ENCODE measurements around the gene LRIG3. TPM values are rescaled to one million over a fixed set of nuclear protein-coding genes. Genes with fewer than 3 reads are reported as not detected.

Gene LRIG3
- total and polyA plus RNA-seq, 3 donors from 2014 or later: 7.1 to 68.1 (median 18.0) TPM

DNA sequence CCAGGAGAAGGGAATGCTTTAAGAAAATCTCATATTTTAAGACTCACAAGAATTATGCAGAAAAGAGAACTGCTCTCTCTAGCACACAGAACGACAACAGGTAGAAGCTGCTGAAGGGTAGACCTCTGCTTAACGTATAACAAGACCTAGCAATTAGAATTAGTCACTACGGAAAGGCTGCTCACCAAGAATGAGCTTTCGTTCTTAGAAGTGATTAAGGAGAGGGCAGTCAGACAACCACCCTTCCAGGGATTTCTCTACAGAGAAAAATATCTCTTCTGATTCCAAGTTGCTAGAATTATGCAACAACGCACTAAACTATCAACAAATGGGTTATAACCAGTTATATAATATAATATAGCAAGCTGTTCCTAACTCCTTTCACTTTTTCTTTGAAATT, 18.6 kb downstream of the LRIG3 start:
- TF ChIP-seq, protein P1, sequence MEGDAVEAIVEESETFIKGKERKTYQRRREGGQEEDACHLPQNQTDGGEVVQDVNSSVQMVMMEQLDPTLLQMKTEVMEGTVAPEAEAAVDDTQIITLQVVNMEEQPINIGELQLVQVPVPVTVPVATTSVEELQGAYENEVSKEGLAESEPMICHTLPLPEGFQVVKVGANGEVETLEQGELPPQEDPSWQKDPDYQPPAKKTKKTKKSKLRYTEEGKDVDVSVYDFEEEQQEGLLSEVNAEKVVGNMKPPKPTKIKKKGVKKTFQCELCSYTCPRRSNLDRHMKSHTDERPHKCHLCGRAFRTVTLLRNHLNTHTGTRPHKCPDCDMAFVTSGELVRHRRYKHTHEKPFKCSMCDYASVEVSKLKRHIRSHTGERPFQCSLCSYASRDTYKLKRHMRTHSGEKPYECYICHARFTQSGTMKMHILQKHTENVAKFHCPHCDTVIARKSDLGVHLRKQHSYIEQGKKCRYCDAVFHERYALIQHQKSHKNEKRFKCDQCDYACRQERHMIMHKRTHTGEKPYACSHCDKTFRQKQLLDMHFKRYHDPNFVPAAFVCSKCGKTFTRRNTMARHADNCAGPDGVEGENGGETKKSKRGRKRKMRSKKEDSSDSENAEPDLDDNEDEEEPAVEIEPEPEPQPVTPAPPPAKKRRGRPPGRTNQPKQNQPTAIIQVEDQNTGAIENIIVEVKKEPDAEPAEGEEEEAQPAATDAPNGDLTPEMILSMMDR (IDR thresholded peaks at IDR 0.05): no peak
- no peak for TF ChIP-seq POLR2A (IDR thresholded peaks at IDR 0.05)
- Histone ChIP-seq H3K27ac (no peak overlapping the region), H3K27me3 (no peaks in the 10 kb centered on the region), H3K36me3 (ENCODE audit: low read depth, missing control alignments) (no peaks in the 10 kb centered on the region), H3K4me3 (no peak overlapping the region), H3K4me1 (no peaks in the 10 kb centered on the region), H3K9me3 (no peaks in the 10 kb centered on the region)
- no peak for DNase-seq
- WGBS, 2 donors: 88 to 94% methylated on average over 5 of the region's 5 CpGs
- intact Hi-C loops (cut with DNase I; ENCODE audit: low total_unique reads): no loop called here

DNA sequence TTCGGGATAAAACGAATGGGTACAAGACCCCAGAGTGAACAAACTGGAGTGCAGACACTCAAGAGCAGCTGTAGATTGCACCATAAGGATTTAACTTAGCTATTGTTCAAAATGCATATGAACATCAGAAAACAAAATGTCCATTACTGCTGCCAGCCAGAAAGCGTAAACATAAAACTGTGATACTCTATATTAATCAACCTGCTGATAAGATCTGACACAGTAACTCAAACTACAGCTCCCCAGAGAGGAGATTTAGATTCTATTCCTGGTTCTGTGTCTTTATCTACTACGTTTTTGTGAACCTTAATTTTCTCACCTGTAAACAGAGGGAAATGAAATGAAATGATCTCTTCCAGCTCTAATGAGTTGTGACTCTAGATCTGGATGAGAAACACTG, 22.3 kb downstream of the LRIG3 start:
- 79 to 88% methylated on average over 4 of the region's 4 CpGs for WGBS, 2 donors
- Histone ChIP-seq H3K27me3 (no peaks in the 10 kb centered on the region), H3K4me3 (no peak overlapping the region), H3K9me3 (no peaks in the 10 kb centered on the region), H3K27ac (no peak overlapping the region), H3K36me3 (ENCODE audit: low read depth, missing control alignments) (no peaks in the 10 kb centered on the region), H3K4me1 (peaks cover 8% of the 10 kb centered on the region)
- DNase-seq: no peak
- intact Hi-C loops (cut with DNase I; ENCODE audit: low total_unique reads): no loop called here
- no peak for TF ChIP-seq POLR2A (IDR thresholded peaks at IDR 0.05)
- TF ChIP-seq, protein P1 (IDR thresholded peaks at IDR 0.05): no peak

DNA sequence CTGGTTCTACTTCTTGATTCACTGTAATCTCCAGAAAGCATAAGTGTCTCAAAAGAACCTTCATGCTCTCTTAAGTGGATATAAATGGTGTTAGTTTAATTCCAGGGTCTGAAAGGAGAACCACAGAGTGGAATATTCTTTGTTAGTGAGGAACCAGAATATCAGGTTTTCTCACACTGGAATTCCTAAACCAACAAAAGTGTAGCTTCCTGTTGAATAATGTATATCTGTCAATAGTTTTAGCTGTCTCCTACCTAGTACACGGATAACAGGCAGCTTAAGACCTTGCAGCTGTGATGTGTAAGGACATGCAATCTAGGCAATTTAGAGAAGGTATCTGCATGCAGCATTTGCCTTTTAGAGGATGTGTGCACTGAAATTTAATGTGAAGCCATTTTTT, 24.0 kb downstream of the LRIG3 start:
- intact Hi-C loops (cut with DNase I; ENCODE audit: low total_unique reads): no loop called here
- Histone ChIP-seq H3K27ac (no peak overlapping the region), H3K9me3 (no peaks in the 10 kb centered on the region), H3K4me1 (peaks cover 12% of the 10 kb centered on the region), H3K27me3 (no peaks in the 10 kb centered on the region), H3K4me3 (no peak overlapping the region), H3K36me3 (ENCODE audit: low read depth, missing control alignments) (no peaks in the 10 kb centered on the region)
- no peak for TF ChIP-seq POLR2A (IDR thresholded peaks at IDR 0.05)
- TF ChIP-seq, protein P1 (IDR thresholded peaks at IDR 0.05): no peak
- DNase-seq: no peak
- WGBS, 2 donors: 85 to 88% methylated on average over 1 of the region's 1 CpG

DNA sequence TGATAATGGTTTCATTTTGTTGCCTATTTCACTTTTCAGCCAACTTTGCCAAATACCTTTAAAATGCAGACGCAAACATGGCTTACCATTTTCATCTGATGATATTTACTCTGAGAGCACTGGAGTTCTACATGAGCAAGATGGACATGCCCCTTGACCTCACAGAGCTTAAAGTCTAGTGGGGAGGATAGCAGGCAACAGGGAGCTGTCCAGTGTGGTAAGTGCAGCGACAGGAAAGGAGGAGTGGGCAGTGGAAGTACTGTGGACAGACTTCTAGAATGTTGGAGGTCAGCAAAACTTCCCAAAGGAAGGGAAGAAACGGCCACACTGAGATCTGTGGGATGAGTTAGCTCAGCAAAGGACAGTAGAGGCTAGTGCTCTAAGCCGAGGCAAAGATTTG, 25.3 kb downstream of the LRIG3 start:
- TF ChIP-seq POLR2A (IDR thresholded peaks at IDR 0.05): no peak
- TF ChIP-seq, protein P1 (IDR thresholded peaks at IDR 0.05): no peak
- Histone ChIP-seq H3K9me3 (no peaks in the 10 kb centered on the region), H3K27ac (no peak overlapping the region), H3K4me3 (no peak overlapping the region), H3K27me3 (no peaks in the 10 kb centered on the region), H3K36me3 (ENCODE audit: low read depth, missing control alignments) (no peaks in the 10 kb centered on the region), H3K4me1 (peaks cover 12% of the 10 kb centered on the region)
- 53 to 56% methylated on average over 4 of the region's 4 CpGs for WGBS, 2 donors
- intact Hi-C loops (cut with DNase I; ENCODE audit: low total_unique reads): no loop called here
- no peak for DNase-seq

DNA sequence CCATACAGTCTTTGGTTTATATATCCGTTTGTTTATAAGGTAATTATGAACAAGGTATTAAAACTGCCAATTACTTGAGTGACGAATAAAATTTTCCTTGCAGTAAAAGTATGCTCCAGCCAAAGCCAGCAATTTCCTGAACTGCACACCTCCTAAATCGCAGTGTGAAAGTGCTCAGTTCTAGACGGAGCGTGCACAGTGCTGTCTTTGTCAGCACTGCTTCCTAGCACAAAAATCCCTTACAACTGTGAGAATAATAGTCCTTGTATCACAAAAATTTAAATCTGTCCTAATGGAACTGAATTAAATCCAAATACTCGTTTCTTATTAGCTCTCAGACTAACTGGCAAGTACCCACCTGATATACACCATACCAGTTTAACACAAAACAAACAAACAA, 26.3 kb downstream of the LRIG3 start:
- H3K4me3 ChIP-seq: no peak overlapping the region
- H3K4me1 ChIP-seq: peaks cover 12% of the 10 kb centered on the region
- no peaks in the 10 kb centered on the region for H3K27me3 ChIP-seq
- H3K27ac ChIP-seq: no peak overlapping the region
- no peak for DNase-seq
- no peak for TF ChIP-seq POLR2A (IDR thresholded peaks at IDR 0.05)
- TF ChIP-seq, protein P1 (IDR thresholded peaks at IDR 0.05): no peak
- H3K36me3 ChIP-seq (ENCODE audit: low read depth, missing control alignments): no peaks in the 10 kb centered on the region
- H3K9me3 ChIP-seq: no peaks in the 10 kb centered on the region
- intact Hi-C loops (cut with DNase I; ENCODE audit: low total_unique reads): no loop called here
- 66 to 72% methylated on average over 6 of the region's 6 CpGs for WGBS, 2 donors
